Measurements from ENCODE around the gene CSNK1D.

CSNK1D gene

DNA sequence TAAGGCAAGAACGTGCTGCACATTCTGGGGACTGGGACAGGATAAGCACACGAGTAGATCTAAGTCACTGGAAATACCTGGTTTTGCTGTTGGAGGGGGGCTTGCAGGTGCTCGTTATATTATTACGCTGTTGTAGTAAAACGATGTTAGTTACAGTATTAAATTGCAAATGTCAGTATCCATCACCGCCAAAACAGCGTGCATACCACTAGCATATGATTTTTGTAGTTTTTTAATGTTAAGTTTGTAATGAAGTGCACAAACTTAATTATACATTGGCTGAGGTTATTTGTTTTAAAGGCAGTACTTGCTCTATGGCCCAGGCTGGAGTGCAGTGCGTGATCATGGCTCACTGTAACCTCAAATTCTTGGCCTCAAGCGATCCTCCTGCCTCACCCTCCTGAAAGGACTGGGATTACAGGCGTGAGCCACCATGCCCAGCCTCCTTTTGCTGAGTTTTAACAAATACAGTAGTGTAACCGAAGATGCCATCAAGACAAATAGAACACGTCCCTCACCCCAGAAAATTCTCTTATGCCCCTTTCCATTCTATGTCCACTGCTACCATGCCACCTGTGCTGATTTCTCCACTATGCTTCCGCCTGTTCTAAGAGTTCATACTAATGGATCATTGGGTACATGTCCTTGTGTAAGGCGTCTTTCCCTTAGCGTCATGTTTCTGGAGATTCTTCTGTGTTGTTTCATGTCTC is 20.7 kb upstream of the CSNK1D start:
- no peak for DNase-seq

DNA sequence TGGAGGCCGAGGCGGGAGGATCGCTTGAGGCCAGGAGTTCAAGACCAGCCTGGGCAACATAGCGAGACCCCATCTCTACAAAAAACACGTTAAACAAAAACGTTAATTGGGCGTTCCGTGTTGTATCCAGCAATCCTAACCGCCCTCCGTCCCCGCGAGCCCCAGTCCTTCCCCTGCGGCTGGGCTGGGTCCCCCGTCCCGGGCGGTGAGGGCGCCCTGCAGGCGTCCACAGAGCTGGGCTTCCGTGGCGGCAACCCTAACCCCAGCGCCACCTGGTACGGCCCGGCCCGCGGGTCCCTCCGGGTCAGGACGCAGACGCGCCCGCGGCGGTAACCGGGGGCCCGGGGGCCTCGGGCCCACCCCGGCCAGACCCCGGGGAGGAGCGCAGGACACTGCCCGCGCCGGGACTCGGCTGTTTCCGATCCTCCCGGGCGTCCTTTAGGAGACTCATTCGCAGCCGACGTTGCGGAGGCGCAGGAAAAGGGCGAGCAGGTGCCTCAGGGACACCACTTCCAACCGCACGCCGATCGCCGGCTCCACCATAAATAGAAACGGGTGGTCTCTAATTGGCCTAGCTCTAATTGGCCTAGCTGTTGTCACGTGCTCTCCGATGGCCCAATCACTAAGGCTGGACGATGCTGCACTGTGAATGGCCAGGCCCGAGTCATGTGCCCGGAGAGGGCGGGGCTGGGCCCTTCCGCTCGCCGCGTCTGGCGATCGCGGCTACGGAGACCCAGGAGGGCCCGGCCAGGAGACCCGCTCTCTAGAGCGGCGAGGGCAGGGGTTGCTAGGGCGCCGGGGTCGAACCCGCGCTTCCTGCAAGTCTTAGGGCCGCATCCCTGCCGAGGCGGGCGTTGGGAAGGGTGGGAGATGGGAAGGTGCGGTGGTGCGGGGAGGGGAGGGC is 19.0 kb upstream of the CSNK1D start:
- peak; percentile 100 for DNase-seq

DNA sequence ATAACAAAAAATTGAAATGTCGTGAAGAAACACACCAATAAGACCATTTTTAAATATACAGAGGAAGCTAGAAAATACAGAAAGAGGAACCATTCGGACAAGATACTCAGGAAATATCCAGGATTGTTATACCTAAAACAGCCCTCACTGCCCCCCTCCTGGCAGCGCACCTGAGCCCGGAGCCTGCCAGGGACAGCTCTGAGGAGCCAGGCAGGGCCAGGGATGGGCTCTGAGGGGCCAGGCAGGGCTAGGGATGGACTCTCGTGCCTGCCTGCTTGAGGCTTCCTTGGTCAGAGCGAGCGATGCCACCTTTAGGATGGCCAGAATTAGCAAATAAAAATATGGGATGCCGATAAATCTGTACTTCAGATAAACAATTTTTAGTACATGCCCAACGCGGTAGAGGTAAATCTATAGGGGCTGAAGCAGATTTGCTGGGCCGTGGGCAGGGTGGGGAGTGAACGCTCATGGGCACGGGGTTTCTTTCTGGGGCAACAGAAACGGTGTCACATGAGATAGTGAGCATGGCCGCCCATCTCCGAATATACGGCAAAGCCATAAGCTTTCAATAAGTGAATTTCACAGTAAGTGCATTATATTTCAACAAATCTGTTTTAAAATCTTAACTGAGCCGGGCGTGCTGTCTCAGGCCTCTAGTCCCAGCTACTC is 18.2 kb upstream of the CSNK1D start:
- DNase-seq = no peak

DNA sequence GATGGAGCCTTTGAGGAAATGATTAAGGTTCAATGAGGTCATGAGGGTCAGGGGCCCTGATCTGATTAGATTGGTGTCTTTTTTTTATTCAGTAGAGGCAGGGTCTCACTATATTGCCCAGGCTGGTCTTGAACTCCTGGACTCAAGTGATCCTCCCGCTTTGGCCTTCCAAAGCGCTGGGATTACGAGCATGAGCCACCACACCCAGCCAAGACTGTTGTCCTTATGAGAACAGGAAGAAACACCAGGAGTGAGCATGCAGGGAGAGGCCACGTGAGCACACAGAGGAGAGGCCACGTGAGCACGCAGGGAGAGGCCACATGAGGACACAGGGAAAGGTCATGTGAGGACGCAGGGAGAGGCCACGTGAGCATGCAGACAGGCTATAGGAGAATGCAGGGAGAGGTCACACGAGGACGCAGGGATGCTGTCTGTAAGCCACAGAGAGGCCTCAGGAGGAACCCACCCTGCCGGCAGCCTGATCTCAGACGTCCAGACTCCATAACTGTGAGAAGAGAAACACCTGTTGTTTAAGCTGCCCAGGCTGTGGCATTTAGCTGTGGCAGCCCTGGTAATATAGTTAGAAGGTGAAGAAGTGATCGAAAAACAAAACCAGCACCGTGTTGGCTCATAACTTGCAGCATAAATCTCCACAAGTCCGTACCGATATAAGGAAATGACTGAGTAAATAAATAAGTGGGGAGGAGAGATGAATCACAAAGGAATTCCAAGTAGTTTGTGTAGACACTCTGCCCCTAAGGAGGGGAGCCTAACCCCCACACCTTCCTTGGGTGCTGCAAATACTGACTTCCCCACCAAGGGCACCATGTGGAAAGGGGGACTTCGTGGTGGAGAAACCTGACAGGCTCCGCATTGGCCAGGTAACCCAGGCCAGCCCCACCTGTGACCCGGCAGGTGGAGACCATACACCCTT is 14.6 kb upstream of the CSNK1D start:
- peak; percentile 63 for DNase-seq

DNA sequence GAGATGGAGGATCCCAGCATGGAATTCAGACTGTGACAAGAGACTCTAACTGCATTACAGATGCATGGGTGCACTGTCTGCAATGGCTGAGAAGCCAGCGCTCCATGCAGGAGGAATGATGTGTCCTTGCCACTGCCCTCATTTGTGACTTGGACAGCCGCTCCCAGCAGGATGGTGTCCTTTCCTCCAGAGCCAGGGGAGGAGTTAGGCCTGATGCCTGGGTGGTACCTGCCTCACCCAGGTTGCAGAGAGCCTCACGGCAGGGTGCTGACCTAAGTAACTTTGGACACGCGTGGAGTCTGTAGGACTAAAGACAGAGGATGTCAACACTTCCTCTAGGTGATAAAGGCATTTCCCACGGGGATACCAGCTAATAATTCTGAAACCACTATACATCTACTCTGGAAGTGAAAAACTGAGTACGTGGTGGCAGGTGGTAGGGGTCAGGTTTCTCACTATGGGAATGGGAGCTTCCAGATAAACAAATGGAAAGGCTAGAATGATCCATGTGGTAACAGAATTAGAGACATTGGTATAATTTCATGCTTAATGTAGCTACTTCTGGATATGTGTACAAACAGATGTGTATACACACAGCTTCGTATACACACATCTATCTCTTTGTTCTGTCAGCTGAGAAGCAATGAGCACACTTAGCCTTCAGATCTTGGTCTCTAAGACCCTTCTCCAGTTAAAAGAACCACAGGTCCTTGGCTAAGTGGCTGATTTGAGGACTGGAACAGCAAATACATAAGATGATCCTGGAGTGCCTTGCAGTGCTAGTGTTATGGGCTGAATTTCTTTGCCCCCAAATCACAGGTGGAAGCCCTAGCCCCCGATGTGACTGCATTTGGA is 13.7 kb upstream of the CSNK1D start:
- DNase-seq = no peak

DNA sequence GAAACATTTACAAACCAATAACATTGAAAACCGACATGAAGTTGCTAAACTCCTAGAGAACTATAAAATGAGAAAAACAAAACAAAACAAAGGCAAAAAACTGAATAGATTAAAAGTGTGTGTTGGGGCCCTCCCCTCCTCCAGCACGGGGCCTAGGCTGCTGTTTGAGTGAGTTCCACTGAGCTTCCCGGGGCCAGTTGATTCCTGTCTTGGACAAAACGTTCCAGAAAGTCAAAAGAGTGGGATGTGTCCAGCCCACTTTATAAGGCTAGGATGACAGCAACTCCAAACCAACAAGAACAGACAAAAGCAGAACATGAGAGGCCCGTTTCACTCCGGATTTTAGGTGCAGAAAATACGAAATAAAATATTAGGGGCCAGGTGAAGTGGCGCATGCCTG is 11.6 kb upstream of the CSNK1D start:
- no peak for DNase-seq

DNA sequence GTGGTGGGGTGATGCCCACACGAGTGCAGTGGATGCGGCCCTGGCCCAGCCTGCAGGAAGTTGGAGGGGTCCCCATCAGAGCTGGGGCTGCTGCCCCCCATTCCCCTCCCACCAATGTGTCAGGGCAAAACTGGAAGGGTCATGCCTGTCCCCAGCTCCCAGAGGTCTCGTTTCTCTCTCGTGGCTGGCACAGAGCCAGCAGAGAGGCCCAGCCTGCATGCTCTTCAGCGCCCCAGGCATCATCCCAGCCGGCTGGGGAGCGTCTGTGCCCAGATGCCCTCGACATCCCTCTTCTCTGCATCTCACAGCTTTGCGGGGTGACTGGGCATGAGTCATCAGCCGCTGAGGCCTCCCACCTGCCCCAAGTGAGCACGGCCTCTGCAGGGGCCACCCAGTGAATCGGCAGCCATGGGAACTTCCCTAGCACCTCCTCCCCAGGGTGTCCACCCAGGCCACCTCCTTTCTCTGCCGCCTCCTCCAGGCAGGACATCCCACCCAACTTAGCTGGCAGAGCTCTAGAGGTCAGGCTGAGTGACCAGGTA is 9.8 kb upstream of the CSNK1D start:
- peak; percentile 62 for DNase-seq

DNA sequence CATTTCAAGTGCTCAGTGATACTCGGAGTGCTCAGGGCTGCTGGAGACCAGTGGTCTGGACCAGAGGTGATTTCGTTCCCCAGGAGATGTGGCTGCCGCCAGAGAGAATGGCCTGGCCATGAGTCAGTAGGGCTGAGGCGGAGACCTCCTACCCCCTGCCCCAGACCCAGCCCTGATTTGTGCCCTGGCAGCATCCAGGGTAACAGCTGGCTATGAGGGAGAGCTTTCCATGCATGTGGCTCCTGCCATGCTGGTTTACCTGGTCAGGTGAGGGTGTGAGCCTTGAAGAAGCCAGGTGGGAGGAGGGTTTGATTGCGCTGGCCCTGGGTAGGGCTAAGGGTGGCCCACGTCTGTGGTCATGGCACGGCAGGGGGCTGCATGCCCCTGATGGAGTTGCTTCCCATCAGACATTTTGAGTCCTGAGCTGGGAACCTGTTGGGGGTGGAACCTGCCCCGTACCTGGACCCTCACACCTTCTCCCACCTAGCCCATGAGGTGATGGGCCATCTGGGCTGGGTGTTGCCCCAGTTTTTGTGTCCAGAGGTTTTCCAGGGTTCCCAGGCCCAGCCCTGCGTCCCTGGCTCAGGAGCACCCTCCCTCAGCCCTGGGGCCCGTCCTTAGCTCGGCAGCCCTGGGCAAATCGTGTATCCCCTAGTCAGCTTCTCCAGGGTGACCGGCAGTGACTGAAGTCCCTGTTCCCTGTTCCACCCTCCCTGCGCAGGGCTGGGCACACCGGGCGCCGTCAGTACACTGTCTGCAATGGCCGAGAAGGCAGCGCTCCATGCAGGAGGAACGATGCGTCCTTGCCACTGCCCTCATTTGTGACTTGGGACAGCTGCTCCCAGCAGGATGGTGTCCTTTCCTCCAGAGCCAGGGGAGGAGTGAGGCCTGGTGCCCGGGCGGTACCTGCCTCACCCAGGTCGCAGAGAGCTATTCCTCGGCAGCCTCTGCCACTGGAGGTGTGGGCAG is 9.0 kb upstream of the CSNK1D start:
- no peak for DNase-seq

DNA sequence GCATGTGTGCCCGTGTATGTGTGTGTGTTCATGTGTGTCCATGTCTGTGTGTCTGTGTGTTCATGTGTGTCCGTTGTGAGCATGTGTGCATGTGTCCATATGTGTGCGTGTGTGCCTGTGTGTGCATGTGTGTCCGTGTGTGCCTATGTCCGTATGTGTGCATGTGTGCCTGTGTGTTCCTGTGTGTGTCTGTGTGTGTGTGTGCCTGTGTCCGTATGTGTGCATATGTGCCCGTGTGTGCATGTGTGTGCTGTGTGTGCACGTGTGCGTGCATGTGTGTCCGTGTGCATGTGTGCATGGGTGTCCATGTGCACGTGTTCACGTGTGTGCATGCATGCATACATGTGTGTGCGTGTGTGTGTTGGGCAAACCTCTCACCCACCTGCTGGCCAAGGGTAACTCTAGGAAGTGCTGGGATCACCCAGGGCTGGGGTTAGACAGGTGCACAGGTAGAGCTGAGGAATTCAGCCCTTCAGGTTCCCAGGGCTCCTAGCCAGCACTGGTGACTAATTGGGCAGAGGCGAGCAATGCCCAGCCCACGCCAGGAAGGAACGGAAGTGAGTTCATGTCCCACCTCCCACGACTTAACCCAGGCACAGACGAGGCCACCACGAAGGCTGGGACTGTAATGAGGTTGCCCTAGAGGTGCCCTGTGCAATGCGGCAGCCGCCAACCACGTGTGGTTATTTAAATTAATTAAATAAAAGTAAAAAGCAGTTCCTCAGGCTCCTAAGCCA is 8.2 kb upstream of the CSNK1D start:
- DNase-seq = no peak

DNA sequence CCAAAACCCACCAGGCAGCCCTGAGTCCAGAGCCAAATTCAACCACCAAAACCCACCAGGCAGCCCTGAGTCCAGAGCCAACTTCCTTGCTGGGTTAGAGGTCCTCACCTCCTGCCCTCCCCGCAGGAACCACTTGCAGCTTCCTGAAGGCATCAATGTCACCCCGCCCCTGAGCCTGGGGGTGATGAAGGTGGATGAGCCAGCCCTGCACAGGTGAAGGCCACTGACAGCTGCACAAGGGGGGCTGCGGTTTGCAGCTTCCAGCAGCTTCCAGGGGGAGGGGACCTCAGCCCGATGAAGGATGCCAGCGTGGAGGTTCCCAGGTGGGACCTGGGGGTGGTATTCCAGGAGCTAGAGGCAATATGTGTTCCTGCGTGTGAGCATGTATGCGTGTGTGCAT is 7.6 kb upstream of the CSNK1D start:
- DNase-seq = no peak

DNA sequence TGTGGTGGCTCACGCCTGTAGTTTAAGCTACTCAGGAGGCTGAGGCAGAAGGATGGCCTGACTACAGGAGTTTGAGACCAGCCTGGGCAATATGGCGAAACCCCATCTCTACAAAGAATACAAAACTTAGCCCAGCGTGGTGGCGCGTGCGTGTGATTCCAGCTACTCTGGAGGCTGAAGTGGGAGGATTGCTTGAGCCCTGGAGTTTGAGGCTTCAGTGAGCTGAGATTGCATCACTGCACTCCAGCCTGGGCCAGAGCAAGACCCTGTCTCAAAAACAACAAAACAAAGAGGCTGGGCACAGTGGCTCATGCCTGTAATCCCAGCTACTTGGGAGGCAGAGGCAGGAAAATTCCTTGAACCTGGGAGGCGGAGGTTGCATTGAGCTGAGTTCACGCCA is 7.0 kb upstream of the CSNK1D start:
- no peak for DNase-seq

DNA sequence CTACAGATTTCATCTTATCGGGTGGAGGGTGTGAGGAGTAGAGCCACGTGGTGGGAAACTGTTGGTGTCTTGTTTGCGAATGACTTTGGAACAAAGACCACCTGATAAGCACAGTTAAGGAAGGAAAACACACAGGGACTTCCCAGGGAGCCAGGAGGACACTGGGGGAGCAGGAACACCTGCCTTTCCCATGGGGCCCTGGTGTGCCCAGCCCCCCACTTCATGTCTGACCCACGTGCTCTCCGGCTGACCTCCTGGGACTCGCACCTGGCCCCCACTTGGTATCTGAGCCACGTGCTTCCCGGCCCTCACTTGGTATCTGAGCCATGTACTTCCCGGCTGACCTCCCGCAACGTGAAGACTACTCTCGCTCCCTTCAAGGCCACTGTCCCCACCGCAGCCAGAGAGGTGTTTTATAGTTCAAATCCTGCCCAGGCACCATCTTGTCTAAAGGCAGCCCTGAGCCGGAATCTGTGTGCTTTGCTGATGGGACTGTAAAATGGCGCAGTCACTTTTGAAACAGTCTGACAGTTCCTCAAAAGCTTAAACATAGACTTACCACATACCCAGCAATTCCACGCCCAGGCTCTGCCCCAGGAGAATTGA is 5.4 kb upstream of the CSNK1D start:
- DNase-seq = no peak

DNA sequence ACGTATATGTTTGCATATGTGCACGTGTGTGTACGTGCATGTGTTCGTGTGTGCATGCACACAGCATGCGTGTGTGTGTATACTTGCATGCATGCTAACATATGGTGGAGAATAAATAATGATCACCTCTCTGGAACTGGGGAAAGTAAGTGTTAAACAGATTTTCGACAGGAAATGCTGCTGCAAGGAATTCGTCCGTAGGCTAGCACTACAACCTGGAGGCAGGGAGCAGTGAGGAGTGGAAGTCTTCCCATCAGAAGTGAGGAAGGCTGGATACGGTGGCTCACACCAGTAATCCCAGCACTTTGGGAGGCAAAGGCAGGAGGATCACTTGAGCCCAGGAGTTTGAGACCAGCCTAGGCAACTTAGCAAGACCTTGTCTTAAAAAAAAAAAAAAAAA is 4.8 kb upstream of the CSNK1D start:
- no peak for DNase-seq

DNA sequence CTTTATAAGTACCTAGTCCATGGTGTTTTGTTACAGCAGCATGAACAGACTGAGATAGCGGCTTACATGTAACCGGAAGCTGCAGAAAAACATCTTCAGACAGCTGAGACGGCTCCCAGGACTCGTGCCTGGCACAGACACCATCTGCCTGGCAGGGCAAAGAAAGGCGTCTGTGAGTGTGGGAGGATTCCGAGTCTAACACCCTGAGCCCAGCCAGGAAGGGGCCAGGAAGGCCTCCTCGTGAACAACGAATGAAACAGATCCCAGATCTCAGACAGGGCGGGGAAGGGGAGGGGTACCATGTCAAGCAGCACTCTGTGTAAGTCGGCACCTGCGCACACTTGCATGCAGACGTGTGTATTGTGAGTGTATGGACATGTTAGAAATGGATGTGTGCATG is 4.4 kb upstream of the CSNK1D start:
- no peak for DNase-seq

DNA sequence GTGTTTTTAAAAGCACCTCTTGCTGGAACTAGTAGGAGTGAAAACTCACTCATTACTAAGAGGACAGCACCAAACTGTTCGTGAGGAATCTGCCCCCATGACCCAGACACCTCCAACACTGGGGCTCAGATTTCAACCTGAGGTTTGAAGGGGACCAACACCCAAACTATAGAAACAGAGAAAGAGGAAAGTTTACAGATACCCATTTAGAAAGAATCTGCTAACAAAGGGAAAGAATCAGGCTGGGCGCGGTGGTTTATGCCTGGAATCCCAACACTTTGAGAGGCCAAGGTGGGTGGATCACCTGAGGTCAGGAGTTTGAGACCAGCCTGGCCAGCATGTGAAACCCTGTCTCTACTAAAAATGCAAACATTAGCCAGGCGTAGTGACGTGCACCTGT is 3.4 kb upstream of the CSNK1D start:
- no peak for DNase-seq

DNA sequence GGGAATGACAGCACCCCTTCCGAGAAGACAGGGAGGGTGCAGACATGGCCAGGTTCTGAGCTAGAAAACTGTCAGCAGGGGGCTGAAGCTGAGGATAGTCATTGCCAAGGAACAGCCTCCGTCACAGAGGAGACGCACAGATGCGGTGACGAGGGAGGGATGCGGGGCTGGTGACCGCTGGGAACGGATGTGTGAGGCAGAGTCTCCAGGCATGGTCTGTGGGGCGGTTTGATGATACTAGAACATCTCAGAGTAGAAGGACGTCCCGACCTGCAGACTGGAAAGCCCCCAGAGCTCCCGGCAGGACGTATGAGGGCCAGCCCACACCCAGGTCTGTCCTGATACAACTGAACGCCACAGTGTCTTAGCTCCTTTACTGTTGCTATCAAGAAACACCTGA is 1.8 kb upstream of the CSNK1D start:
- DNase-seq = no peak

DNA sequence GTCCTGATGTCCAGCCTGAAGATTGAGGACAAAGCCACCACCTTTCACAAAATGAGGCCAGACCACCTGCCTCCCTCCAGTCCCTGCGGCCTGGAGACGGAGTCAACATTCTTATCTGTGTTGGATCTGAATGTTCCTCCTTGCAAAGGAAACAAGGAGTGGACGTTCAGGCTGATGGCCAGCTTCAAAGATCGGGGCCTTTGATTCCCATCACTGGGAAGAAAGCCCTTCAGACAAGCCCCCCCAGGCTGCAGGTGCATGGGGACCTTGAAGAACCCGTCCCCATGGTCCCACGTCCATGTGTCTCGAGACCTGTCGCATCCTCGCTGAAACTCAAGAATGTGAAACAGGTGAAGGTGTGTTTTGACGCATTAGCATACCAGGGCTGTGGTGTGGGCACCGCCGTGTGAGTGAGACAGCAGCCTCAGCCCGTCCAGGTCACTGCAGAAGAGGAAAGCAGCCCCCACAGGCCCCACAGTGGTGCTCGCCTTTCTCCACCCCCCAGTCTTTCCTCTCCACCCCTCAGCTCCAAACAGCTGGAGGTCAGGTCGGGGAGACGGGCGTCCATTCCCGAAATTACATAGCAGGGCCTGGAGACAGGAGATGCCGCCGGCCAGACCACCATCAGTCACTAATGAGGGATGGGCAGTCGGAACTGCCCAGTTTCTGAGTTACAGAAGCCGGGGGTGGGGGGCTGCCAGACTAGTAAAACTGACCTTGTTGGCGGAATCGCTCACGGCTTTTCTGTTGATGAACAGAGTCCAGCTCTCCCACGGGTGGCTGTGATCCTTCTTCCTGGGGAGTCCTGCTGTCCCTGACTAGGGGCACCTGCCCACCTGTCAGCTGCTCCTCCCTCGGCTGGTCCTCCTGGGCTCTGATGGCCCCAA is 877 bp upstream of the CSNK1D start:
- no peak for DNase-seq

Data from hematopoietic multipotent progenitor cell treated with erythropoietin and hydrocortisone succinate and interleukin-3 and kit ligand, for 6 days (in vitro differentiated cells).